Ureter (tissue), 1 donor: ENCODE measurements around the gene ERVFRD-1. TPM values are rescaled to one million over a fixed set of nuclear protein-coding genes. Genes with fewer than 3 reads are reported as not detected.
"Not testable (repeated sequence)": the region's sequence is repeated elsewhere in the genome, so short reads cannot be mapped to it uniquely, and the experiment has no call there.

Source experiments
- DNase-seq: peaks from one replicate; pipeline ENCODE4 v3.0.0-alpha.2; 2020; ENCODE audit warnings: low spot score
- total RNA-seq: library from RNA; stranded (reverse); gene quantifications from one replicate; pipeline ENCODE4 v1.2.4, GENCODE V29; 2023
- donor health status: DM: yes; HTN: yes; CAD: no.

The ERVFRD-1 gene
- total RNA-seq, 1 donor from 2014 or later, result 0.18 TPM

- DNase-seq, result no peak
These were observed 17.1 kb upstream of the ERVFRD-1 start for GRCh38 chr6:11128608-11129007.

- DNase-seq, result no peak
These were observed 15.4 kb upstream of the ERVFRD-1 start for GRCh38 chr6:11126876-11127275.

GRCh38 chr6:11123978-11124377, 12.5 kb upstream of the ERVFRD-1 start:
- no peak for DNase-seq

GRCh38 chr6:11122380-11122779, 10.9 kb upstream of the ERVFRD-1 start:
- DNase-seq, result no peak

- DNase-seq, result no peak
These were observed 10.3 kb upstream of the ERVFRD-1 start for GRCh38 chr6:11121851-11122250.

- no peak for DNase-seq
These were observed 8.9 kb upstream of the ERVFRD-1 start for GRCh38 chr6:11120271-11121005.

GRCh38 chr6:11115808-11116536, 4.4 kb upstream of the ERVFRD-1 start:
- DNase-seq, result not testable (repeated sequence)

- no peak for DNase-seq
These were observed 1.5 kb upstream of the ERVFRD-1 start for GRCh38 chr6:11113038-11113437.

GRCh38 chr6:11111769-11112437, 378 bp upstream of the ERVFRD-1 start:
- no peak for DNase-seq

GRCh38 chr6:11108726-11109125, 2.8 kb downstream of the ERVFRD-1 start:
- no peak for DNase-seq

GRCh38 chr6:11103065-11103464, 8.5 kb downstream of the ERVFRD-1 start:
- no peak for DNase-seq

GRCh38 chr6:11101417-11101816, 10.1 kb downstream of the ERVFRD-1 start:
- DNase-seq, result no peak

- DNase-seq, result no peak
These were observed 13.5 kb downstream of the ERVFRD-1 start for GRCh38 chr6:11098004-11098403.

GRCh38 chr6:11097476-11097875, 14.0 kb downstream of the ERVFRD-1 start:
- DNase-seq, result no peak

- DNase-seq, result no peak
These were observed 15.4 kb downstream of the ERVFRD-1 start for GRCh38 chr6:11096109-11096508.

- DNase-seq, result no peak
These were observed 16.6 kb downstream of the ERVFRD-1 start for GRCh38 chr6:11094941-11095340.

- peak; percentile 52 for DNase-seq
These were observed 17.1 kb downstream of the ERVFRD-1 start for GRCh38 chr6:11094411-11094851.

GRCh38 chr6:11093626-11094410, 17.7 kb downstream of the ERVFRD-1 start, which contains the start of gene SMIM13:
Gene SMIM13, plus strand, starts transcription at chr6:11093834. Its CDS starts 480 bp downstream, at chr6:11094314.
- DNase-seq, result peak; percentile 97

GRCh38 chr6:11093376-11093625, 18.2 kb downstream of the ERVFRD-1 start:
- DNase-seq, result no peak

- DNase-seq, result no peak
These were observed 18.7 kb downstream of the ERVFRD-1 start for GRCh38 chr6:11092668-11093375.

GRCh38 chr6:11091141-11091540, 20.4 kb downstream of the ERVFRD-1 start:
- not testable (repeated sequence) for DNase-seq
